ENCODE measurements around the gene H19.

- TF ChIP-seq ZNF274 (IDR thresholded peaks at IDR 0.05; ENCODE audit: low read length) (no peak), ZNF274 (tag by site-specific recombination; IDR thresholded peaks at IDR 0.05; ENCODE audit: borderline replicate concordance) (no peak), CTCF (tag by site-specific recombination; IDR thresholded peaks at IDR 0.05) (no peak), MYNN (tag by site-specific recombination; IDR thresholded peaks at IDR 0.05; ENCODE audit: borderline replicate concordance) (no peak), ZNF513 (tag by site-specific recombination; IDR thresholded peaks at IDR 0.05) (no peak), ZNF266 (tag by site-specific recombination; IDR thresholded peaks at IDR 0.05; ENCODE audit: low read depth) (no peak), ZNF138 (tag by site-specific recombination; IDR thresholded peaks at IDR 0.05; ENCODE audit: borderline replicate concordance) (no peak)
These were observed 33.3 kb downstream of the H19 start for GRCh38 chr11:1964348-1964747.
